Epithelial cell of prostate (primary cell): ENCODE results near the gene MOB3B.
"Not testable (repeated sequence)": the region's sequence is repeated elsewhere in the genome, so short reads cannot be mapped to it uniquely, and the experiment has no call there.

Source experiments
- DNase-seq: peaks from one replicate; pipeline ENCODE4 v3.0.0-alpha.2; 2011; ENCODE audit warnings: low read depth, low spot score
- H3K27ac ChIP-seq: fragments of 450-650 bp; 2 replicates; pipeline ENCODE4 v1.5.1; 2017; ENCODE audit warnings: mild to moderate bottlenecking

The MOB3B gene

DNA sequence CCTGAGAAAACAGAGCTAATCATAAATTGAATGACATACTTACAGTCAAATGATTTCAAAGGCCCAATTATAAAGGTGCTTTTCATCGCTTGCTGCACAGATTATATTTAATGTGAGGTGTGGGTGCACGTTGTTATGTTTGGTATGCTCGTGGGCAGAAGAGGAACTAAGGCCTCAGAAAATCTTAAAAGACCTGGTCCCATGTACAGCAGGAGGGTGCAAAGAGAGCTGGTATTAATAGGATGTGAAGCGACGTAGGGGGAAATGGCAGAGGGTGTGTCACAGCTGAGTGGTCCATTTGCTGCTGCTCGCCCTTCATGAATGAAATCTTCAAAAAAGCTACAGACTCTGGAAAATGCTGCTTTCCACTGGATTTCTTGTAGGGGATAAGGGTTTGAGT, 46.0 kb downstream of the MOB3B start:
- no peak for DNase-seq
- no peak overlapping the region for H3K27ac ChIP-seq

DNA sequence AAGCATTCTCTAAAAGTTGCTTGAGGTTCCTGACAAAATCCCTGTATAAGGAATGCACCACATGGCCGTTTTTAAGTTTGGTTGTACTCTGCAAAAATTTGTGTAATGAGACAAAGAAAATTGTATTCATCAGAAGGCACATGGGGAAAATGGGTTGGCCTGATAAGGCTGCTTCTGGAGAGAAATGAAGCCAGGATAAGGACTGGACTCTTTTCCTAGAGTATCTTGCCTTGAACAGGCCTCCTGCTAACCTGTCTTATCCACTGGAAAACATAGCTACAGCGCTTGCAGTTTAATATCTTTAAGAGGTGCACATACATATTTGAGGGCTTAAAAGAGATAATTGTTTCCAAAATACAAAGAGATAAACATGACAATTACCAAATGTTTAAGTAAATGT, 46.9 kb downstream of the MOB3B start:
- DNase-seq: no peak
- H3K27ac ChIP-seq: no peak overlapping the region

DNA sequence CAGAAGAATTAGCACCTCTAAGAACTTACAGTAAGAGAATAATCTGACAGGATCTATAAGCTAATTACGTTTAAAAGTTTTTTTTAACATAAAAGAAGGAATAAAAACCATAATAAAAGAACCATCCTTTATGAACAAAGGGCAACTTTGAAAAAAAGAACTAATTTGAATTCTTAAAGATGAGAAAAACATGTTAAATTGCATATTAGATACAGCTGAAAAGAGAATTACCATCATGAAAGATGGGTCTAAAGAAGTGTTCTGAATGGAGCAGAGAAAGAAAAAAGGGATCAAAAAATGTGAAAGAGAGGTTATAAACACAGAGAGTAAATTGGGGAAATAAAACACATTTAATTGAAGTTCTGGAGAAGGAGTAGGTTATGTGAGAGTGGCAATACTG, 51.3 kb downstream of the MOB3B start:
- no peak for DNase-seq
- H3K27ac ChIP-seq: no peak overlapping the region

DNA sequence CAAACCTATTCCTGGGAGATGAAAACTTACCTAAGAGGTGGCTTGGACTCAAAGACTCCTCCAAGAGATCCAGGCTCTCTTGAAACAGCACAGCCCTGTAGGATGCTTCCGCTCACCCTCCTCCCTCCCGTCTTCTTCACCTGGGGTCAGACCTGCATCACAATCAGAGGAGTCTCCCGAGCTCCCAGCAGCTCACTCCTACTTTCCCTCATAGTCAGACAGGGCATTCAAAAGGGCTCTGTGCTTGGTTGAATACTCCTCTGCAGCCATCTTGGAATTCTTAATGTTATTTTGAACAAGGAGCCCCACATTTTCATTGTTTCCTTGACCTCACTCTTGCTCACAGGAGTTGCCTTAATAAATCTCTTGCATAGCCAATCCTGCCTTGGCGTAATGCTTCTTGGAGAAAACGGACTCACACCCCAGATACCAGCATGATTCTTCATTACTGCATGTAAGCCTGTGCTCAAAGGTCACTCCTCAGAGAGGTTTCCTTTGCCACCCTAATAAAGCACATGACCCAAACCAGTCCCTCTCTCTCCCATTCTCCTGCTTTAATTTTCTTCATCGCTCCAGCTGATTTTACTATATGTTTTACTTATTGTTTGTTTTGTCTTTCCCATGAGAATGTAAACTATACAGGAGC, 52.6 kb downstream of the MOB3B start:
- H3K27ac ChIP-seq: no peak overlapping the region
- DNase-seq: no peak

DNA sequence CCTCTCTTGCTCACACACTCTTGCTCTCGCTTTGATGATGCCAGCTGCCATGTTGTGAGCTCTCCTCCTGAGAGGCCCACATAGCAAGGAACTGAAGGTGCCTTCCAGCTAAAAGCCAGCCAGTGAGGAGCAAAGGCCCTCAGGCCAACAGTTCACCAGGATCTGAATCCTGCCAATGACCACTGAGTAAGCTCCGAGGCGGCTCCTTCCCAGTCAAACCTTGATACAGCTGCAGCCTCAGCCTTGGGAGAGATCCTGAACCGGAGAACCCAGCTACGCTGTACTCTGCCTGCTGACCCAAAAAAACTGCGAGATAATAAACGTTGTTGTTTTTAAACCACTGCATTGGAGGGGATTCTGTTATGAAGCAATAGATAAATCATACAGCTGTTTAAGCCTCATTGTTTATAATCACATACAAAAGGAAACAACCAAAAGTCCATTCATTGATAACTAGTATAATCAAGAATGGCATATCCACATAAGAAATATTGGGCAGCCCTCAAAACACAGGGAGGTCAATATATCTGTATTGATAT, 54.5 kb downstream of the MOB3B start:
- no peak overlapping the region for H3K27ac ChIP-seq
- DNase-seq: no peak

DNA sequence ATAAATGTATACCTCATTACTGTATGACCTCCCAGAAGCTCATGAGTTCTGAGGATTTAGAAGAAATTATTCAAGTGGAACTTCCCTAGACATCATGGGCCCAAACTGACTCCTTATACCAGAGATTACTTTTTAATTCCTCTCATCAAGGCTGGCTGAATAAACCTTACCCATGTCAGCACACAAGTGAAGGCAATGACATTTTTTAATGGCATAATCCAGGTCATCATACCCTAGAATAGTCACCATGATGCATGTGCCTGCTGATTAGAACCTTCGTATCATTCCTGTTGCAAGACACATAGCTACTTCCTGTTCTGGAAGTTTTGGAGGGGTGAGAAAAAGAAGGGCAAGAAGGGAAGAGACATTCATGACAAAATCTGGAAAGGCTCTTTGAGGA, 55.3 kb downstream of the MOB3B start:
- no peak for DNase-seq
- H3K27ac ChIP-seq: no peak overlapping the region

DNA sequence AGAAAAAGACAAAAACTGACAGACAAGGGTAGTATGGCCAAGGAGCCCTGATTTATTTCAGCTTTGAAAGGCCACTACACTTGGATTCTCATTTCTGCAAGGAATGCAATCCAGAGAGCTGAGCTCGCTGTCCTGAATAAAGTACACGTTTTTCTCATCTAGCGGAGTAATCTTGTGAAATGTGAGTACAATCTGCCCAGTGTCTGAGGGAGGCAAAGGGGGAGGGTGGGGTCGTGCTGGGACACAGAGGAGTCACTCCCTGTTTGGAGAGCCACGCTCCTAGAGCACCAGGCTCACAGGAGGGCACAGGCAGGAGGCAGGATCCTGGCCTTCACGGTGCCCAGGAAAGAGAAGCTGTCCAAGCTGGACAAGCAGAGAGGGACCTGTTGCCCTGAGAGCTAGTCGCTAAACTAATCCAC, 56.5 kb downstream of the MOB3B start:
- H3K27ac ChIP-seq: no peak overlapping the region
- no peak for DNase-seq

DNA sequence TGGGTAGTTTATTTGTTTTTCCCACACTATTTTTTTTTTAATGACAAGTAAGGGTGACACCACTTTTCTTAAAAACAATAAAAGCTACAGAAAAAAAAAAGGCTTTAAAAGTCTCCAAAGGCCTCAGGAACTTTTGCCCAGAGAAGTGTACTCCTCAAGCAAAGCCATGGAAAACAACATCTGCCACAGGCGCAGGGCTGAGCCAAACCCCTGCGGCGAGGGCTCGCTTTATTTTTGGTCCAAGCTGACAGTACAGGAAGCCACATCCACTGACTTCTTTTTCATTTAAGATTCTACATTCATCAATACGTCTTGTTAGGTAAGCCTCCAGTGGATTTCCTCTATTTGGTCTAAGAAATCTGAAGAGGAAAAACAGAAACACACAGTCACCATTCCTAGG, 57.4 kb downstream of the MOB3B start:
- no peak overlapping the region for H3K27ac ChIP-seq
- DNase-seq: no peak

DNA sequence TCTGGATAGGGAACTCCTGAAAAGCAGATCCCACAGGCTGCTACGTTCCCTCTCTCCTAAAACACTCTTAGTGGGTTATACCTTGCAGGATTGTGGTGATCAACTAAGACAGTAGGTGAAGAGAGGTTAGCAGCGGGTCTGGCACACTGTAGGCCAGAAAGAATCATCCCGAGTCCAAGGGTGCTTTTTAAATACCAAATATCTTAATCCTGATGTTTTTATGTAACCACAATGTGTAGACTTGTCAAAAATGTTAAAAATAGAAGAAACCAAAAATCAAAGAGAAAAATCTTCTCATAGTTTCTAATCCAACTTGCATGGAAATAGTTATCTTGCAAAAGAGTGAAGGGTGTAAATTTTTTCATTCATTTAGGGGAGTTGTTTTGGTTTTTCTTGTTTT, 57.8 kb downstream of the MOB3B start:
- DNase-seq: no peak
- no peak overlapping the region for H3K27ac ChIP-seq

DNA sequence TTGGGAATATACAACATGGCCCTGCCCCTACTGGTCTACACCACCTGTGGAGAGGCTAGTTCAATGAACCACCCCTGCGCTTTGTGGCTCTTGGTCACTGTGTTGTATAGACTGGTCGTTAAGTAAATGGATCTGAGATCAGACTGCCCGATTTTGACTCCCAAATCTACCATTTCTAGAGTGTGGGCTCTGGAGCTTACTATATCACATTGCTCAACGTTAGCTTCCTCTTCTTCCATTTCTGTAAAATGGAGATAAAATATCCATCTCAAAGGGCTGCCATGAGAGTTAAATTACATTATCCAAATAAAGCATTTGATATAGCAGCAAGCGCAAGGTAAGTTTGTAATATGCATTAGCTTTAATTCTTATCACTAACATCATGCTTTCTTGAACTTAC, 58.2 kb downstream of the MOB3B start:
- DNase-seq: no peak
- H3K27ac ChIP-seq: no peak overlapping the region

DNA sequence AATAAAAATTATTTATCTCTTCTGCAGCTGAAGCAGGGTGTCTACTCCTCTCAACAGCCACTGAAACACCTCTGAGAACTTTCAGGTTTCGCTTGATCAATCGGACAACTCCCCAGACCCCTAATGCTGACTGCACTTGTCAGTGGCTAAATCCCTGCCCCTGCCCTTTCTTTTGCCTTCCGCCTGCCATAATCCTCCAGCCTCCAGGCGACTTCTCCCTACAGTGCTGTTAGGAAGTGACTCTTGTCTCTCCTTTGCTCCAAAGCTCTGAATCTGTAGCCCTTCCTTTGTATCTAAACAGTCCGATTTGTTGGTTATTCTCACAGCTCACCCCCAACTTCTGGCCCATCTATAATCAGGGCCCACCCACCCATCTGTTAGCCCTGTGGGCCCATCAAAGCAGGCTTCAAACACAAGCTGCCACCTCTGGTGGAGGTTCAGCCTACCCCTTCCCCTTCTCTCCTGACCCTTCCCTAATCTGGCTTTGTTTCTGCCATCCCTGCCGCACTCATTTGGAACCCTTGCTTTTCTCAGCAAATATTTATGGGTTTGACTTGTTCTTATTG, 59.2 kb downstream of the MOB3B start:
- no peak for DNase-seq
- H3K27ac ChIP-seq: no peak overlapping the region

DNA sequence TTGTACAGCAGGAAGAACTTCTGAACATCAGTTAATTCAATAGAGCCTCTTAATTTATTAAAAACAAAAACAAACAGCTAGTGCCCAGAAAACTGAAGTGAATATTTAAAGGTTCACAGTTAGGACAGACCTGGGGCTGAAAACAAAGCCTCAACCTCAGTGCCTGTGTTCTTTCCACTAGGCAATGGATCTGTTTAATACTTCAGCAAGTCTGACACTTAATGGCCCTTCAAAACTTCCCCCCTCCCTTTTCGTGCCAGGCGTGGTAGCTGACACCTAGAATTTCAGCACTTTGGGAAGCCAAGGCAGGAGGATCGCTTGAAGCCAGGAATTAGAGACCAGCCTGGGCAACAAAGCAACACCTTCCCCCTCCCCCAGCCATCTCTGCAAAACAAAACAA, 60.1 kb downstream of the MOB3B start:
- H3K27ac ChIP-seq: no peak overlapping the region
- no peak for DNase-seq

DNA sequence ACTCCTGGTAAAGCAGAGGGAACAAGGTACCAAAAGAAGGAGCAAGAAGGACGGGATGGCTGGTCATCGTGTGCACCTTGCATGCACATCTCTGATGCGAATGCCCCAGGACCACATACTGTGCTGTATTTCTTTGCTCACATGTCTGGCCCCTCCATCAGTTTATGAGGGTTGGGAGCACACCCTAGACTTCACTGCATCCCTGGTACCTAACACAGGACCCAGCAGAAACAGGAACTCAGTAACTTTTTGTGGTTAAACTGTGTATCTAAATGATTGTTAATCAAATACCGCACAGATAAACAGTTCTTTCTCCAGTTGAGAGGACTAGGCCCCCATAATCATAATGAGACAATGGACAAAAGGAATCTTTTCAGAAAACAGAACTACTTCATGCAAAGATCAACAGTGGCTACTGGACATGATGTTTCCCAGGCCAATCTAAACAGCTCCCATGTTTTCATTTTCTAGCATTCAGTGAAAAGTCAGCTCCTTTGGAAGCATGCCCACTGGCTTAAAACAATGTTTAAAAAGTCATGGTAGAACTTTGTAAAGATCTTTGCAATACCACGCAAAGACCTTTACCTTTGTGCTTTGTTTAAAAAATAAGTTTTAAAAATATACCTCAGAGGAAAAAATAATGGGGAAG, 61.0 kb downstream of the MOB3B start:
- DNase-seq: no peak
- H3K27ac ChIP-seq: no peak overlapping the region

DNA sequence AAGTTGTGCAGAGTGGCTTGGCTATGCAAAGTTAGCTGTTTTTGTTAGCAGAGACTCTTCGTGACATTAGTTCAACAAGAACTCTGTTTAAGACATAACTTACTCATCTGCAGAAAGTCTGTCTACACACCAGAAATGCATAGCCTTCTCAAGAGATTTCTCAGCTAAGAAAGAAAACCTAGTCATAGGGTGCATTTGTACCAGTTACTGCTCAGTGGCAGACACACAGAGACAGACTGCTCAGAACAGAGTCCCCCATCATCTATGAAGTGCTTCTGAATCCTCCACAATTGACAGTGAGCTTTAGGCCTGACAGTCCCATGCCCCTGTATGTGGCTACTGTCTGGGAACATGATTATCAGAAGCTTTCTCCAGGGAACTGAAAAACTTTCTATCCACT, 61.6 kb downstream of the MOB3B start:
- no peak for DNase-seq

DNA sequence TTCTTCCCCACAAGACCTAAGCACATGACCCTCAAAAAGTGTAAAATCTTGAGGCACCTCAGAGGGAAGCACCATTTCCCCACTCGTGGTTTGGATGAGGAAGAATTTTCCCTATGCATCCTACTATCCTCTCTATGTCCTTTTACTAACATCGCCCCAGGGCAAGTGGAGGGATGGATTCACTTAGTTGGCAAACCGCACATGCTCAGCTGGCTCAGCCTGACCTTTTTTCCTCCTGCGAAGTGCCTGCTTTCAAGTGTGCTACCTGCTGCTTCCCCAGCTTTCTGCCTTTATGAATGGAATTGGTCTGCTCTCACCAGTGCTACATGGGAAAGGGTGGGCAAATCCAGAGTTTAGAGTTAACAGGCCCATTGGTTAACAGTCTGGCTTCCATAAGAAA, 62.1 kb downstream of the MOB3B start:
- DNase-seq: no peak
- no peak overlapping the region for H3K27ac ChIP-seq

More for the DNA sequence above, 61.6 kb downstream of the MOB3B start:
- no peak overlapping the region for H3K27ac ChIP-seq

DNA sequence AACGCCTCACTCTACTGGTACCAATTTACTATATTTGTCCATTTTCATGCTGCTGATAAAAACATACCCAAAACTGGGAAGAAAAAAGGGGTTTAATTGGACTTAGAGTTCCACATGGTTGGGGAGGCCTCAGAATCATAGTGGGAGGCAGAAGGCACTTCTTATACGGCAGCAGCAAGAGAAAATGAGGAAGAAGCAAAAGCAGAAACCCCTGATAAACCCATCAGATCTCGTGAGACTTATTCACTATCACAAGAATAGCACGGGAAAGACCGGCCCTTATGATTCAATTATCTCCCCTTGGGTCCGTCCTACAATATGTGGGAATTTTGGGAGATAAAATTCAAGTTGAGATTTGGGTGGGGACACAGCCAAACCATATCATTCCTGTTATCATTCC, 63.1 kb downstream of the MOB3B start:
- not testable (repeated sequence) for H3K27ac ChIP-seq, DNase-seq

DNA sequence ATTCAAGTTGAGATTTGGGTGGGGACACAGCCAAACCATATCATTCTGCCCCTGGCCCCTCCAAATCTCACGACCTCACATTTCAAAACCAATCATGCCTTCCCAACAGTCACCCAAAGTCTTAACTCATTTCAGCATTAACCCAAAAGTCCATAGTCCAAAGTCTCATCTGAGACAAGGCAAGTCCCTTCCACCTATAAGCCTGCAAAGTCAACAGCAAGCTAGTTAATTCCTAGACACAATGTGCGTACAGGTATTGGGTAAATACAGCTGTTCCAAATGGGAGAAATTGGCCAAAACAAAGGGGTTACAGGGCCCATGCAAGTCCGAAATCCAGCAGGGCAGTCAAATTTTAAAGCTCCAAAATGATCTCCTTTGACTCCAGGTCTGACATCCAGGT, 64.7 kb downstream of the MOB3B start:
- not testable (repeated sequence) for DNase-seq, H3K27ac ChIP-seq

DNA sequence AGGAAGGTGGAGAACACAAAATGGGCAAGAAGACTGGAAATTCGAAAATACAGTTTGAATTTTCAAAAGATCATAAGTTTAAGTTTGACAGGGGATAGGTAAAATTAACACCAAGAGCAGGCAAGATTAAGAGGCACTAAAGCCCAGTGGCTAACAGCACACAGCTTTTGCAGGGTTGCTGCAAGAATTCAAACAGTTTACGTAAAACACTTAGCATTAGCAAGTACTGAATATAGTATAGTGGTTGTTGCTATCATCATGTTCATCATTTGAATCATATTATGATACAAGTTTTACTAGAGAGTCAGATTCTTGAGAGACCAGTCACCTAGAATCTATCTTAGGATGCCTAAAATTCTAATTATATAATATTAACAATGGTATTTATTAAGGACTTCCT, 66.8 kb downstream of the MOB3B start:
- no peak overlapping the region for H3K27ac ChIP-seq
- no peak for DNase-seq

DNA sequence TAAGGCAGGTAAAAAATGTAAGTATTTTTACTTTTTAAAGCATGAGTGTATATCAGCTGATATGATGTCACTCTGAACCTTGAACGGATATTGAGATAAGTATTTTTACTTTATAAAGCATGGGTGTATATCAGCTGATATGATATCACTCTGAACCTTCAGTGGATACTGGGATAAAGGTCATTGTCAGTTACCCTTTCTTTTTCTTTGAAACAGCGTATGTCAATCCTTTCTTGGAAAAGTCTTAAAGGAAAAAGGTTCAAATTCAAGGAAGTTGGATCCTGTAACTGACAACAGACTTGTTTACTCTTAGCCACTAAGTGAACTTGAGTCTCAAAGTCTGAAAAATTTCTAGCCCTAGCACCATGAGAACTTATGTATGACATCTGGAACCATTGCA, 67.2 kb downstream of the MOB3B start:
- no peak overlapping the region for H3K27ac ChIP-seq
- DNase-seq: no peak

DNA sequence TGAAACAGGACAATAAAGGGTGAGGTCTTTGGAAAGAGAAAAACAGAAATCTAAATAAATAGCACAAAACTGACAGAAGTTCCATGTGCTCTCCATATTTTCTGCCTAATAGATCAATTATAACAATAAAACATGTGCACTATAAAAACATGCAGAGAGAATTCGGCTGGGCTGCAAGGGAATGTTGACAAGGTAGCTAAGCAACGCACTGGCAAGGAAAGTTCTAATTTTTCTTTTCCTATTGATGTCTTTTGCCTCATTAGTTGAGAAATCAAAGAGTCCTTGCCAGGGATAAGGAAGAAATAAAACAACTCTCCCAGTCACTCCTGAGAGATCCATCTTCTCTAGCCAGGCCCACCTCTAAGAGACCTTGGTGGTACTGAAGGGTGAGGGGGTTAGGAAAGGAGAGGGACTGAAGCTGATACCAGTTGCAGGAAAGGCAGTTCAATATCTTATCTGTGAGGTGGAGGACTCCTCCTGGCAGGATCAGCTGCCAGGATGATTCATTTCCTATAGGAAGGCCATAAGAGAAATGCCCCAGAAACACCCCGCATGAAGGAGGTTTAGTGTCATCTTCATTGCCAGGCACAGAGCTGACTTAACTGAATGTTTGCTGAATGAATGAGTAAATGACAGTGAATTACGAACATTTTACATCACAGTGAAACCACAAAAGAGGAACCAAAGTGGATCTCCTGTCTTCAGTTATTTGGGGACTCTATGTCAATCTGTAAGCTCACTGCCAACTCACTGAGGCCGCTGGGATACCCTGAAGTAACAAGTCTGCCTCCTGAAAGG, 69.2 kb downstream of the MOB3B start:
- no peak for DNase-seq
- peak overlapping the region; percentile 83 for H3K27ac ChIP-seq

DNA sequence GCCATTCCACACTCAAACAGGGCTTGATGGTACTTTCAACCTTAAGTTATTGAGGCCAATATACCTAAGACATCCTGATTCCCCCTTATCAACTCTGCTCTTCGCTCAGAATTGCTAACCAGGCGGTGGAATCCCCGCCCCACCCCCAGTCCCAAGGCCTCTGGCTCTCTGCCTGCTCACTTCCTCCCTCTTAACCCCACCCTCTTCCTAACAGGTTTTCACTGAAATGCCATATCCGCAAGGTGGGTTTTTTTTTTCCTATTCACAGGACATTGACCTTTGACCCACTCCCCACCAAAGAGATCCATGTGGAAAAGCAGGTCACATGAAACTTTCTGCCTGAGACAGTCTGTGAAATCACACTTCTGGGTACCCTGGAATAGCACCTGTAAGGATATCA, 72.2 kb downstream of the MOB3B start:
- no peak overlapping the region for H3K27ac ChIP-seq

More for the DNA sequence above, 72.2 kb downstream of the MOB3B start:
- DNase-seq: no peak
